Right kidney (tissue), 1 donor: Measurements from ENCODE around the gene SLIRP.
"Not testable (repeated sequence)": the region's sequence is repeated elsewhere in the genome, so short reads cannot be mapped to it uniquely, and the experiment has no call there.

Experiments used
- DNase-seq: peaks from one replicate; pipeline ENCODE4 v3.0.0-alpha.2; 2016

Gene SLIRP

DNA sequence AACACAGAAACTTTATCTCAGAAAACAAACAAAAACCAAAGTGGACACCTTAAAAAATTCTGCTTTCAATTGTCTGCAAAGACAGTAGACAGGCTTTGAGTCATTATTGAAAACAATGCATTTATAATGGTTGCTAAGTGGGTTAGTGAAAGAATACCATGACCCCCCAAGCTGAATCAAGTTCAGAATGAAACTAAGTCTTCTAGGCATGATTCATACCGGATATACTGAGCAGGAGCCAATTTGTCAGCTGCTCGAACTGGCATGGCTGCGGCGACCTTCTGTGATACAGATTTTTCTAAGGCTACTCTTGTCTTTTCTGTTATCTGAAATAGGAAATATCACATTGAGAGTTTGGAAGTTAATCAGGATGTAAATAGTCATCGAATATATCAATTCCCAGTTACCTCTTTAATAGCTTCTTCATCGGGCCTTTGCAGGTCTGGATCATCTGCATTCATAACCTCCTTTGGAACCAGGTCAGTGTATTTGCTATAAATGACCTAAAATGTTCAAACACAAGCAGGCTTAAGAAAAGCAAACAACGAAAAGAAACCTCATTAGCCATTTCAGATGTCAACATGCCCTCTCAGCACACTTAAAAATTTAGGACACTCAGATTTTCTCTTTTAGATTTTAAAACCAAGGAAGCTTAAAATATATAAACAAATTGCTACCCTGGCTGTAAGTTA is 30.8 kb downstream of the SLIRP start:
- DNase-seq: no peak

DNA sequence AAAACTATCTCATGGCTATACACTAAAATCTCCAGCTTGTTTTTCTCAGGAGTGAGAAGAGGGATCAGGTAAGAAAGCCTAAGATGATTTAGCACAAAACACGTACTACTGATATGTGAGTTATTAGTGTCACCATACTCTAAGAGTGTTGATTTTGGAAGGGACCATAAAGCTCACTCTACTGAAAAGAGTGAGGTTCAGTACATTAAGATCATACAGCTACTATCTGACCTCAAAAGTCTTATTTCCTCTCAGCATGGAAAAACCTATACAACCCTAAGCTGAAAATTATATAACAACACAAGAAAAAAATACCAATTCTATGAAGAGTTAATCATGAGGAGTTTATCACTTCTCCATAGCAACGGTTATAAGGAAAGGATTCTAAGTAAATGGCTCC is 33.5 kb downstream of the SLIRP start:
- DNase-seq: no peak

DNA sequence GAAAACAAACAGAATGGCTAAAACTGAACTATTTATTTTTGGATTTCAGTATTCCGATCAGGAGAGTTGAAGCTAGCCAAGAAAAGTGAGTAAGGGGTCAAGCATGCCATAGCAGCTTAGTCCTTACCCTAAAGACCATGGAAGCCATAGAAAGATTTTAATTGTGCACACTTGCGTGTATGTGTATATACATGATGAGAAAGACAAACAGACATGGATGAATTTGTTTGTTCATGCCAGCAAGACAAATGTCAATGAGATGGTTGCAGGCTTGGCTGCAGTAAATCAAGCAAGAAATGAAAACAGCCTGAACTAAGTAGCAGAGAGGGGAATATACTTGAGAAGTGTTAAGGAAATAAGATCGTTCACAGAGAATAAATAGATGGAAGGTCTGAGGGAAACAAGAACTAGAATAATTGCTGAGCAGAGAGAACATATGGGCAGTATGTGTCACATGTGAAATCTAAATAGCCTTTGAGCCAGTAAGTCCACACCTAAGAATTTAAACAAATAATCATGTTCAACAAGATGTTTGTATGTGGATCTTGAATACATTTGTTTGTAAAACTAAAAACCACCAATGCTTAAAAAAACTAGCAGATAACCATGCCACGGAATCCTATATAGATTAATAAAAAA is 38.3 kb downstream of the SLIRP start:
- no peak for DNase-seq

DNA sequence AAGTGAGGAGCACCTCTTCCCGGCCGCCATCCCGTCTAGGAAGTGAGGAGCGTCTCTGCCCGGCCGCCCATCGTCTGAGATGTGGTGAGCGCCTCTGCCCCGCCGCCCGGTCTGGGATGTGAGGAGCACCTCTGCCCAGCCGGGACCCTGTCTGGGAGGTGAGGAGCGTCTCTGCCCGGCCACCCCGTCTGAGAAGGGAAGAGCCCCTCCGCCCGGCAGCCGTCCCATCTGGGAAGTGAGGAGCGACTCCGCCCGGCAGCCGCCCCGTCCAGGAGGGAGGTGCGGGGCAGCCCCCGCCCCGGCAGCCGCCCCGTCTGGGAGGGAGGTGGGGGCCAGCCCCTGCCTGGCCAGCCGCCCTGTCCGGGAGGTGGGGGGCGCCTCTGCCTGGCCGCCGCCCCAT is 39.5 kb downstream of the SLIRP start:
- DNase-seq: not testable (repeated sequence)

DNA sequence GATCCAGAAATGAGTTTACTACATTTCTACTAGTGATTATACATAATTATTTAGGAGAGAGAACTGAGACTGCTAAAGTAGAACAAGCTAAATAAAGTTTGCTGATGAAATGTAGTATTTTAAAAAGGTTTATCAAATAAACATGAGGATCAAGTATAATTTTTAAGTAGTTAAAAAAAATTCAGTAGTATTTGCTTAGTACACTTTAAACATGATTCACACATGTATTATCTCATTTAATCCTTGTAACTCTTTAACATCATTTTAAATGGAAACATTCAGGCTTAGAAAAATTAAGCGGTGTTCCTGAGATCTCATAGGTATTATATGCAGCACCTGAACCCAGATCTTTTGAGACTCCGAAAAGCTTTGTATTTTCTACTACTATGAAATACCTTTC is 44.4 kb downstream of the SLIRP start:
- DNase-seq: no peak

DNA sequence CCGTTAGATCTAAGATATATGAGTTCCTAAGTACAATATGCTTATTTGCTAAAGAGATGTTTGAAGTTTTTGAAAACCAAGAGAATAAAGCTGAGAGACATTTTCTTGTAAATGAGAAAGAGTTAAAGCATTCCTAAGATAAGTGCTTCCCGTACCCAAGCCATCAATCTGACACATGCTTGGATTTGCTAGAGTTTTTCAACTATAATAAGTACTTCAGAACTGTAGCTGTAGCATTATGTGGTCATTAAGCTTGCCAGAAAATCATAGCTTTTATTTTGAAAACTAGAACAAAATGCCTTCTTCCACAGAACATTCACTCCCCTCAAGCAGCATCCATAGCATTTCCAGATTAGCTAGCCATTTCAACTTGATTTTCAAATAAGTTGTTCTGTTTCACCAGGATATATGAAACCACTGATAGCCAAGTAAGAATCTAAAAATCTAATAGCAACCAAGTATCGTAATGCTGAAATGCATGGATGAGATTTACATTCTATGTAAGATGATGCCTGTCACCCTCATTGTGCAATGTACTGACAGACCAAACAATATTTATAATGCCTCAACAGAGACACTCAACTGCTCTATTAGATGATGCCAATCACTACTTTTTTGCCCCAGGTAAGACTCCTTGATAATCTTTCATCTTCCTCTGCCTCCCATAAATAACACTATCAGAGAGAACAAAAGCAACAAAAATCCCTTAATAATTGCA is 45.1 kb downstream of the SLIRP start:
- DNase-seq: no peak

DNA sequence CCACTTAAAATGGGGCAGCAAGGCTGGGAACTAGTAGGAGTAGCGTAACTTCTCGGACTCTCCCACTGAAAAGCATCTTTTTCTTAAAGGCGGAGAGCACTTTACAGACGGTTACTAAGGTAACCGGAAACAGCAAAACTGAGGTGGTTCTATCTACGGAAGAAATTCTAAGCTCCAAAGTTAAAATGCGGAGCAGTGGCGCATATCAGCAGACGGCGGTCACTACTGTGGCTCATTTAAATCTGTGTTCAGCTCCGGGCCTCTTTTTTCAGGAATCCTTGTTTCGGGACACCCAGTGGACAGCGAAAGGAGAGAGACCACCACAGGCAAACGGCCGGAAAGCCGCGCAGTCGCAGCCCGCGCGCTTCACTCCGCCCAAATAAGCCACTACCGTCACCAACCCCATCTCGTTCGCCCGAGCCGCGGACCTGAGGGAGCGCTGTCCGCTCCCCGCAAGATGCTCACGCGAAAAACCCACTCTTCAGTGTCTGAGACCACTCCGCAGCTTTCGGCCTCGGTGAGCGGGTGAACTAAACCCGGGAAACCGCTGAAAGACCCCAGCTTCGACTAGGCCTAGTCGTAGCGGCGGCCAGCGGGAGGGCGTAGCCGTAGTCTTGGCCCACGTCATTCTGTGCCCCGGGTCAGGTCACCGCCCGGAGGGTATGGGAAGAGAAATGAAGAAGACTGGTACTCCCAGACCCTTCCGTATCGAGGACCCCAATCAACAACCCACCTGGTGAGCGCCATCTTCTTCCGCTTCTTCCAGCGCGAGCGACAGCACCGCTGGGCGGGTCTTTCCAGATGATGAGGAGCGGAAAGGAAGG is 52.7 kb downstream of the SLIRP start, which contains the start of gene SNW1:
TSS of gene SNW1 (minus strand) at position 776 of the 824 bp plus-strand sequence. CDS start at position 747, 29 bp downstream.
- peak; percentile 94 for DNase-seq

DNA sequence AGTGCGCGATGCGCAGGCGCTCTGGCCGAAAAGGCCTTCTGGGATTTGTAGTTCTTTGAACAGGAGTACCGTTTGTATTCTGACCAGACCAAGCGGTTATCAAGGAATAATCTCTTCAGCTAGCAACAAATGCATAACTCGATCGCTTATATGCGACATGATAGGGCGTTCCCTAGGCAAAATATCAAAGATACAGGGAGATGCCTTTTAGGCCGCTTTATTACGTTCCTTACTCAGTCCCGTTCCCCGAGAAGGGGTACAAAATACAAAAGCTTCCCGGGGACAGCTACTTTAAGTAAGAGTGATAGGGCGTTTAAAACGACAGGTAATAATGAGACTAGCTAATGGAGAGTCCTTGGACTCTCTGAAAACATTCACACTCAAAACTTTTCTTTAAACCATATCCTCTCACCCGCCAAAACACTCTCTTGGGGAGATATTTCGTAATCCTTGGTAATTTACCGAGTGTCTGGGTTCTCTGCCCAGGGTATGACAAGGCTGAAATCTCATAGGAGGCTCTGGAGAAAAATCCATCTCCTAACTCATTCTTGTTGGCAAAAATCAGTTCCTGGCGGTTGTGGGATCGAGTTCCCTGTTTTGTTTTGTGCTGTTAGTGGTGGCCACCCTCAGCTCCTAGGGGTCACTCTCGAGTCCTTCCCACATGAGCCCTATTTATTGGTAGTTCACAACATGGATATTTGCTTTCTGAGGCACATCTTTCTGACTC is 53.5 kb downstream of the SLIRP start:
- DNase-seq: no peak

DNA sequence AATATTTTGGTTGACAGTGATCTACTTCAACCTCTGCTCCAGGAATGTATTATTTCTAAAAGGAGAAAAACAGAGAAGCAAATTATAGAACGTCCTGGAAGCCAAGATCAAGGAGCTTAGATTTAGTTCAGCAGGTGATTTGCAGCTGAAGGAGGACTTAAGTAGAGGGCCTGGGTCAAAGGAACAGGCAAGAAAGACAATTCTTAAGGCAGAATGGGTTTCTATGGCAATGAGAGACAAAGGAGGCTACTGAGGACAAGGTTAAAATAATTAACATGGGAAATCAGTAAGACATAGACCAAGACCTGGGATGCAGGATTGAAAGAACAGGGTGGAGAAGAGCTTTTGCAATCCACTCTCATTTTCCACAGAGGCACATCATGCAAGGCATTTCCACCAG is 55.4 kb downstream of the SLIRP start:
- no peak for DNase-seq

DNA sequence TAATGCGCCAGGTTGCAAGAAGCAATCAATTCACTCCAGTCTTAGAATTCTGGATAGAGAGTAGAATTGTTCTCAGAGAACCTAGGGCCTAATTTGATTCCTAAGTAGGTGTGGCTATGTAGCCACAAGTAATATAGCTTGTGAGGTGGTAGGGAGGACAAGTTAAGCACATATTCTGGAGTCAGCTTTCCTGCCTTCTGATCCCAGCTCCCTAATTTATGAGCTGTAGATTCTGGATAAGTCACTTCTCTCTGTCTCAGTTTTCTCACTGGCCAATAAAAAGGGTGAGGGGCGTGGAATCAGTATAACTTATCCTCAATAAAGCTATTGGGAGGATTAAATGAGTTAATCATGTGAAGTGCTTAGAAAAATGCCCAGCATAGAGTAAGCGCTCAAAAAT is 56.1 kb downstream of the SLIRP start:
- no peak for DNase-seq
